Measurements from ENCODE around the gene KLK1.

GRCh38 chr19:50843701-50844221 lies 20.2 kb upstream of the KLK1 start:
- no peak for TF ChIP-seq CTCF (IDR thresholded peaks at IDR 0.05 in 4 of 5, conservative IDR thresholded peaks at IDR 0.05 in 1 of 5)
- no peak for TF ChIP-seq POLR2A (IDR thresholded peaks at IDR 0.05)
